SW480 (cell line): ENCODE data around the gene AMPD3.
A peak's percentile ranks its signal among the peaks of the same experiment; 100 is the strongest.

Experiments used
- DNase-seq: peaks from one replicate; pipeline ENCODE4 v3.0.0-alpha.2; 2016; ENCODE audit warnings: low spot score

AMPD3 gene

DNA sequence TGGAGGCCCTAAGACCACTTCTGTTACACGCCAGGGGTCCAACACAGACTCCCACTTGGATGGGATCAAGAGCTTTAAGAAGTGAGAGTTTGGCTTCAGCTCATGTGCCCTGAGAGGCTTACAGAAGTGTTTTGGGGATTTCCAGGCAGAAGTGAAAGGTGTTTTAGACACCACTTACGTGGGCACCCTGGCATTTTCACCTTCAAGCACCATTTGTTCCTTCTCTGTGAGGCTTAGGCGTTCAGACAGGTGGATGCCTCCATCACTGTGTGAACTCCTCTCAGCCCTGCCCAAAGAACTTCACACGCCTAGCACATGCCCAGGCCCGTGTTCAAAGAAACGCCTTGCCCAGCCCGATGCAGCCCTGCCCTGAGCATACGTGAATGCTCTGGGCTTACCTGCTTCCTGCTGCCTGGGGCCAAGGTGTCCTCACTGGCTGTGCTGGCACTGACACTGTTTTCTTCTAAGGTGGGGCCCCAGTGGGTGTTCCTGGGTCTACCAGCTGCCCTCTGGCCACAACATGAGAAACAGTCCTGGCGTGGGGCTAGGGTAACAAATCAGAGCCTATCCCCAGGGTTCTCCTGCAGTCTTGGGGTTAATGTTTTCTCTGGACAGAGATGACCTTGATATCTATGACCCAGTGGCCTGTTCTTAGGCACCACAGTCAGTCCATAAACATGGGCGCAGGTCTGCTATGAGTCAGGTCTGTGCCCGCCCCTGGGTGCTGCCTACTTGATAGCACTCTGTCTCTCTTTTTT is 34.0 kb downstream of the AMPD3 start:
- DNase-seq: peak; percentile 17

DNA sequence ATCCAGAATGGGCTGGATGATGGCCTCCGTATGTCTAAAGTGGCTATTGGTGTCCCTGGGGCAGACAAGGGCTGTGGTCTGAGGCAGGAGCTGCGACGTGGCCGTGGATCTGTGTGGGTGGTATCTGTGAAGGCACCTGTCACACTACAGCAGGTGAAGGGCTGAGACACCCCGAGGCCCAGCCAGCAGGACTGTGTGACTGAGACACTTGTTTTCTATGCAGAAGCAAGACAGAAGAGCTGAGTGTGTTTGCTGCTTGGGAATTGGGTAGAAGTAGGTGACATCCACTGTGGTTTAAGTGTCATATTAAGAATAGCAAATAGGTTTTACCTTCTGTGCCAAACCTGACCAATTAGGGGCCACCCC is 35.0 kb downstream of the AMPD3 start:
- DNase-seq: no peak

DNA sequence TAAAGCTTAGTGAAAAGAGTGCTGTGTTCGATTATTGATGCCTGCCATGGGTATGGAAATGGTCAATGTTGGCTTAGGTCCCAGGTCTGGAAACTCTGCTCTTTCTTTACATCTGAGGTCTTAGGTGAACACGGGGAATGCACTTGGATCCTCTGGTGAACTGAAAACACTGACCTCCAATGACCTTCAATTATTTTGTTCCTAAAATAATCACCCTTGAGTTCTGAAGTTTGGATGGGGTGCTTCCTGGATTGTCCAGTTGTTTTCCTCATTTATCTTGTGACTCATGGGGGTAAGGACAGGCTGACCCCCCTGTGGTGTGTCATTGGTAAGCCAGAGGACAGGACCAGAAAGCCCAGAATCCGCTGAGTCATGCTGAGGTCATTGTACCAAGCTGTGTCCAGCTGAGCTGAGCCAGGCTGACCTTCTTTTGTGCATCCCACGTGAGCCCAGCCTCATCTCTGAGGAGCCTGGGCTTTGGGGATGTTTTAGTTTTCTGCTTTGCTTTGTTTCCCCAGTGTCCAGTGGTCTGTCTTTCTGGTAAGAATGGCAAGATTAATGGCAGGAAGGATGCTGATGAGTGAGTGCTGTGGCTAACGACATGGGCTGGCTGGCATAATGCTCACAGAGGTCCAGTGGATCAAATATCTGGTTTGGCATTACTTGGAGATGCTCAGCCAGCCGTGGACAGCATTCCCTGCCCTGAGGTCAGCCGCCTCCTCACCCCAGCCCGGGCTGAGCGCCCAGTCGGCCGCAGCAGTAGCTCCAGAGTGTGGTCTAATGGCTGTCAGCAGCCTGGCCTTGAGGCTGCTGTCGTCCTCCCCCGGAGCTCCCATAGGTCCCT is 35.6 kb downstream of the AMPD3 start:
- peak; percentile 71 for DNase-seq

DNA sequence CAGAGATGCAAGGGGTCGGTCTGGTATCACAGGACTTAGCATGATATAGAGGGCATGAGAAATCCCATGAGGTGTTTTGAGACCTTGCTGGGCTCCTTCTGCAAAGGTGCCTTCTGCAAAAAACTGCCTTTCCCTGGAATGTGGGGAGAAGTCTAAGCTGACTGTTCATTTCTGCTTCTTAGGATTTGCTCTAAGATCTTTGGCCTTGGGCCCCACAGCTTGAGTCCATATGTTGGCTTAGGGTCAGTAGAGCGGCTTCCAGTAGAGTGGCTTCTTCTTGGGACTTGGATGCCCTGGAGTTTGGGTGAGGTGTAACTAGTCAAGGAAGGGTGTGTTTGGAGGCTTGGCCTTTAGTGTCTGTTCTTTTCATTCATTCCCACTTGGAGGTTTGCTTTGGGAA is 37.0 kb downstream of the AMPD3 start:
- no peak for DNase-seq

DNA sequence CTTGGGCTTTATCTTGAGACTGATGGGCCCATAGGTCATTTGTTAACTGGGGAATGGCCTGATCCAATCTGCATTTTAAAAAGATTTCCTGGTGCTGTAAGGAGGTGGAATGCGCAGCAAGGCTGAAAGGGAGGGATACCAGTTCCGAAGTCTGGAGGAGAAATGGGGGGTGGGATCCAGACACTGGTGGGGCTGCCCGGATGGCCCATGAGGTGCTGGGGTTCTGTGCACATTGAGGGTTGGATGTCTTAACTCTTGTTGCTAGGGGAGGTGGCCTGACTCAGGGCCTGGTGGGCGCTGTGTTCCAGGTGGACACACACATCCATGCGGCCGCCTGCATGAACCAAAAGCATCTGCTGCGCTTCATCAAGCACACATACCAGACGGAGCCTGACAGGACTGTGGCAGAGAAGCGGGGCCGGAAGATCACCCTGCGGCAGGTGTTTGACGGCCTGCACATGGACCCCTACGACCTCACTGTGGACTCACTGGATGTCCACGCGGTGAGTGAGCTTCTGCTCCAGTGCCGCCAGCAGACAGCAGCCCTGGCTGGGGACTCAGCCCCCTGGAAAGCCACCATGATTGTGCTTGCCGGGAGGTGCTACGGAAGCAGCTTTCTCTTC is 38.1 kb downstream of the AMPD3 start:
- DNase-seq: no peak

DNA sequence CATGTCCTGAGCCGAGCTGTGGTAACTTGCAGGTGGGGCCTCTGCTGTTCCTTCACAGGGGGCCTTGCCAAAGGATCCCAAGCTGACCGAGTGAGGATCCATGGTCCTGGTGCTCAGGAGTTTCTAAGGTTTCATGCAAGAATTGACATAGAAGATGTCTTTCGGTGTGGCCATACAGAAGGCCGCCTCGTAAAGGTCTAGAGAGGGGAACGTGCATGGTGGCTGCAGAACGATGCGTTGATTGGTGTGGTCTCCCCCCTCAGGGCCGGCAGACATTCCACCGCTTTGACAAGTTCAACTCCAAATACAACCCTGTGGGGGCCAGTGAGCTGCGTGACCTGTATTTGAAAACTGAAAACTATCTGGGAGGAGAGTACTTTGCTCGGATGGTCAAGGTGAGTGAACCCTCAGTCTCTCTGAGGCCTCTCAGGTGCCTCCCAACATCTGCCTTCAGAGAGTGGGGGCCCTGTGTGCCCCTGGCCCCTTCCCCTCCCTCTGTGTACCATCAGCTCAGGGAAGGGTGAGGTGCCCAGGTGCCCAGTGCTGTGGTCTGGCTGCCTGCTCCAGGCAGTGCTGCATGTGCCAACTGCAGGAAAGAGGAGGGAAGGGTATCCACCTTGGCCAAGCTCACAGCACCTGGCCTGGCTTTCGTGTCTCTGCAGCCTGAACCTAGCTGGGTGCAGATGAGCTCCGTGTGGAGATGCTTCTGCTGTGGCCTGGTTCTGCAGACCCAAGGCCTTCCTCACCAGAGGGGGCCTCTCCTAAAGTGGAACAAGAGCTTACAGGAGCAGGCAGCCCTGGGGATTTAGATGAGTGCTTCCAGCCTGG is 39.8 kb downstream of the AMPD3 start:
- no peak for DNase-seq

DNA sequence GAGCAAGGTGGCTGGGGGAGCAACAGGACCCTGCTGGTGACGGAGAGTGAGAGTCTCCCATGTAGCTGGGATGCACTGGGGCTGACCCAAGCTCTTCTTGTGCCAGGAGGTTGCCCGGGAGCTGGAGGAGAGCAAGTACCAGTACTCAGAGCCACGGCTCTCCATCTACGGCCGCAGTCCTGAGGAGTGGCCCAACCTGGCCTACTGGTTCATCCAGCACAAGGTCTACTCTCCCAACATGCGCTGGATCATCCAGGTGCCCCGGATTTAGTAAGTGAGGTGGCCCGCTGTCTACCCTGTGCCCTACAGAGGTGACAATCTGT is 40.4 kb downstream of the AMPD3 start:
- DNase-seq: no peak

DNA sequence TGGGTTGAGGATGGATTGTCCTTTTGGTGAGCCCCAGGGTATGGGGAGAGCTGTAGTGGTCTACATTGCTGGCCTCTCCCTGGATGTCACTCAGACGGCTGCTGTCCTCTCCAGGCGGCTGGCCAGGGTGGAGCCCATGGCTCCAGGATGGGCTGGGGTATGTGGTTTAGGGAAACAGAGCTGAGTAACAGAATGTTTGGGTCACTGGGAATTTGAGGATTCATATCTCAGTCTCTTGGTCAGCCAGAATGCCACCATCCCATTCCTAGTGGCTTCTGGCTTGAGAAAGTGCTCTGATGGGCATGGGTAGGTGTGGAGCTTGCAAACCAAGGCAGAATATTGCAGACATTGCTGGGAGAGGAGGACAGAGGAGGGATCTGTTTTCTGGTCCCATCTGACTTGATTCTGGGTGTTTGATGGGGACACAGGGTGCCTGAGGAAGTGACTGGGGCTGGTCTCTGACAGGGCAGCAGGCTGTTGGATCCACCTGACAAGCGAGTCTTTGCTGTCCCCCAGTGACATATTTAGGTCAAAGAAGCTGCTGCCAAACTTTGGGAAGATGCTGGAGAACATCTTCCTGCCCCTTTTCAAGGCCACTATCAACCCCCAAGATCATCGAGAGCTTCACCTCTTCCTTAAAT is 41.4 kb downstream of the AMPD3 start:
- no peak for DNase-seq

DNA sequence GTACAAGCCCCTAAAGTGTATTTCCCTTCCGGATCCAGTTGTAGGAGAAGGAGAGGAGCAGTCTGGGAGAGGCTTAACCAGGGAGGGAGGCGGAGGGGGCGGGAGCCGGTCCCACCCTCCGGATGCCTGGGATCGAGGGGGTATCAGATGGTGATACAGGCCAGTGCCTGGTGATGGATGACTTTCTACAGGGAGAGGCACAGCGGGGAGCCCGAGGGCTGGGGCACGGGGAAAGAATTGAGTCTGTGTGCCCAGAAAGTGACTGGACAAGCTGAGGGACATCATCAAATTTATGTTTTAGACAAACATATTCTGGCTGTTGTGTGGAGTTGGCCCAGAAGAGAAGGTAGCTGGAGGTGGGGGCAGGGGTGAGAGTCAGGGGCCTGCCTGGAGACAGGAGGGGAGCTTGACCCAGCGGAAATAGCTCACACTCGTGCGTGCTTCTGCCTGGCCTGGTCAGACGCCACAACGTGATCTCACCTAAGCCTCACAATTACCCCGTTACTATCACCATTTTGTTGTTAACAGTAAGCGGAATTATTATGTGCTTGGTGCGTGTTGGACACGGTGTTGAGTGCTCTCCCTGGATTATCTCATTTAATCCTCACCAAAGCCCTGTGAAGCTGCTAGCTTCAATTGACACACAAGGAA is 42.4 kb downstream of the AMPD3 start:
- no peak for DNase-seq

DNA sequence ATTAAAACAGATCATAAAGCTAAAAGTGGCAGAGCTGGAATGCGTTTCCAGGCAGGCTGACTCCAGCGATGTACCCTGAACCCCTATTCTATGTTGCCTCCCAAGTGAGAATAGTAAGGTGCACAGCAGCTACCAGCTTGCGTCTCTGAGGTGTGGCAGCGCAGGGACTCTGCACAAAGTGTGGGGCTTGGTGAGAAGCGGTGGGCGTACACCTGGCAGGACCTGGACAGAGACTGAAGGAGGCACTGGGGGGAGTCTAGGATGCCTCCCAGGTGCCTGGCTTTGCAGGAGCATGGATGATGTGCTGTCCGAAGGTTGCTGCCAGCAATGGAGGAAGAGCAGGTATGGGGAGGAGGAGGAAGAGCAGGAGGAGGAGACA is 42.9 kb downstream of the AMPD3 start:
- DNase-seq: no peak

DNA sequence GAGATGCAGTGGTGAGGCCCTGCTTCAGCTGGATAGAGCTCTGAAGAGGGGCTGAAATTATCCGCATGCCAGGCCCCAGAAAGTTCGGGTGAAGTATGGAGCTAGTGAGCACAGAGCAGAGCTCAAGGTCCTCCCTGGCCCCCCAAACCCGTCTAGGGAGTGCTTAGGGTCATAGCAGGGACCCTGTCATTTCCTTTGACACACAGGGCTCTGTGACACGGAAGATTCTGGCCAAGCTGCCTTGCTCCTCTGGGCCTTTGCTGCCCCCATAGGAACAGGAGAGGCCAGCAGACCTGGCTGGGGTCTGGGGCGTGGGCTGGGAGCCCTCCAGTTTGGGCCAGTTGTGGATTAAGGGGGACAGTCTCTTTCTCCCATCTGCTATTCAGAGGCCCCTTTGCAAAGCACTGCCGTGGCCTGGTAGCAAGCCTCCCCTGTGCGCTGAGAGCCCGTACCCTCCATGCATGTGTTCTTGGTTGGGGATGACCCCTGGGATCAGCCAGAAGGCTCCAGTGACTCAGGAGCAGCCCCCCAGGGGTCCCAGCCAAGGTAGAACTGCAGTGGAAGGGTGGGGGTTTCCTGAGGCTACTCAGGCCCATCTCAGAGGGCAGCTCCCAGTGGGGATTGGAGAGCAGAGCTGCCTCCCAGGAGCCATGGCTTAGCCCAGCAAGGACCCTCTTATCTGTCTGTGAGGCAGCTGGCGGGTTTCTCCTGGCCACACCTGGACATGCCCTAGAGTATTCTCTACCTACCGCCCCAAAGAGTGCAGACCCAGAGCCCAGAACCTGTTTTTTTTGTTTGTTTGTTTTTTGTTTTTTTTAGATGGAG is 43.6 kb downstream of the AMPD3 start:
- DNase-seq: no peak

DNA sequence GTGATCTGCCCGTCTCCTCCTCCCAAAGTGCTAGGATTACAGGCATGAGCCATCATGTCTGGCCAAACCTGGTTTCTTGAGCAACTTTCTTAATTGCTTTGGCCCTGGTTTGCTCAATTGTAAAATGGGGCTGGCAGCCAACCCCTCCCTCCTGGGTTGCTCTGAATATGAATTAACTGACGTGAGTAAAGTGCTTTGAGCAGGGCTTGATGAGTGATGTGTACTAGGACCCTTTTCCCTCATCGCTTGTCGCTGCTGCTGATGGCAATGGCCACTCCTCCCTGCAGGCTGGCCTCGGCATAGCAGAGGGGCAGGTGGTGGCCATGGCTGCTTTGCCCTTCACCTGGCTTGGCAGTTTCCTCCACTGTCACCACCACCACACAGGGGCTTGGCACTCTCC is 44.4 kb downstream of the AMPD3 start:
- DNase-seq: no peak

DNA sequence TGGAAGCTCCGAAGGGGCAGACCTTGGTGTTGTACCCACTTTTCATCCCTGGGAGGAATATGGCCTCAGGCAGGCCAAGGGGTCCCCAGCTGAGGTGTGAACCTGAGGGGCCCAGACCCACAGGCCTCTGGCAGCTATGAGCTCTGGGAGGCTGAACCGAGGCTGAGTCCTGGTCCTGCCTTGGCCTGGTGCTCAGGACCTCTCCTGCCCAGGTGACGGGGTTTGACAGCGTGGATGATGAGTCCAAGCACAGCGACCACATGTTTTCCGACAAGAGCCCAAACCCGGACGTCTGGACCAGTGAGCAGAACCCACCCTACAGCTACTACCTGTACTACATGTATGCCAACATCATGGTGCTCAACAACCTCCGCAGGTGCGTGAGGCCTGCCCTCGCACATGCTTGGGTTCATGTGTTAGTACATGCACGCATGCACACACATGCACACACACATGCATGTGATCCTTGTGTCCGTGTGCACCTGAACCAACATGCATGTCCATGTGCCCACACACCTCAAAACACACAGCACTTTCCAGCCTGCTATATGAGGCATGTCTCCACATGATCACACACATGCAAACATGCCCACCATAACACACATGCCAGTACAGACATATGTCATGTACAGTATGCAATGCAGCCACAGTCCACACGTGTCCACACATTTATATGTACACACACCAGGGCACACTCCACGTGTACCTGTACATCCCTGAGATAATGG is 45.0 kb downstream of the AMPD3 start:
- DNase-seq: no peak

DNA sequence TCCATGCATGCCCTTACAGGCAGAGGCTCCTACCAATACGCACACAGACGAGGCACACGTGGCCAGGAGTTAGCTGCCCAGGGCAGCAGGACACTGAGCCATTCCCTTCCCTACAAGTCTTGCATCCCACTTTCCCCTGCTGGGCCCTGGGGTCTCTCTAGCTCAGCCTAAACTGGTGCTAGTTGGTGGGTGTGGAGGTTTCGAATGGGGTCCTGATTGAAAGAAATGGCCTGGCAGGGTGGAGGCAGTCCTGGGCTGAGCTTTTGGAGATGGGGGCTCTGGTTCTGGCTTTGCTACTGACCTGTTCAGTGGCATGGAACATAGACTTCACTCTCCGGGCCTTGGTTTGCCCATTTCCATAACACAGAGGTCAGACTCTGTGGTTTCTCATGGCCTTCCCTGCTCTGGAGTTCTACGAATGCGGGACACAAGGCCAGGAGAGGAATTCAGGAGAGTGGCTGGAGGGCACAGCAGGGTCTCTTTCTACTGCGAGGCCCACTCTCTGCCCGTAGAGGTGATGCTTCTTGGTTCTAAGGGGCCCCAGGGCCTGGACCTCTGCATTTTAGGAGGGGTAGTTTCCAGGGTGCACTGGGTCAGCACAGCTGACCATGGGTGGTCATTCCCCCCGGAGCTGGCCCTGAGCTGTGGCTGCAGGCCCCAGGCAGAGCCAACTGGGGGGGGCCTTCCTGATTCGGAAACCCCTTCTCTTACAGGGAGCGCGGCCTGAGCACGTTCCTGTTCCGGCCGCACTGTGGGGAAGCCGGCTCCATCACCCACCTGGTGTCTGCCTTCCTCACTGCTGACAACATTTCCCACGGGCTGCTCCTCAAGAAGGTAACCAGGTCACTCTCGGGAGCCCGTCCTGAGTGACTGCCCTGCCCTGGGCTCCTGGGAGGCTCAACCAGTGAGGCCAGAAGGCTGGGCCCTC is 46.0 kb downstream of the AMPD3 start:
- DNase-seq: no peak

DNA sequence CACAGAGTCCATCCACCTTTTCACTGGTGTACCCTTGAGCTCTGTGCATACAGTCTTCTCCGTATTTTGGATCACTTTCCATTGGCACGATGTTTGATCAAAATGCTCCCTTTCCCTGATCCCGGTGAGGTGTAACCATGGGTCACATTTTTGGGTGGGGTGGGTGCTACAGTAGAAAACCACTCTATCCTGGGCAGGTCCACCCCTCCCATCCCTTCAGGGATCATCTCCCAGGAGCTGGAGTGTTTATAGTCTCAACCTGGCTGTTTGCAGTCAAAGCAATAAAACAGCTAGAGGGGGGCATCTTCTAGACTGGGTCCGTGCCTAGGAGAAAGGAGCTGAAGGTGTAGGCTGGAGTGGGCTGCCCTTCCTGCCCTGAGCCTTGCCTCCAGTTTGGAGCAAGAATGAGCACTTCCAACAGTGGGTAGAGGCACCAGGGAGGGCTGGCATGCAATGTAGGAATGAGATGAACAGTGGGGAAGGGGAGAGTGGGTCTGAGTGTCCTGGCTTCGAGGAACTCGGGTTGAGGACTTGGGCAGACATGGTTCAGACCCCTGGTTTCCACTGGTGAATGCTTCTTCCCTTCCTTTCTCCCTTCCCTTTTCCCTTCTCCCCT is 47.1 kb downstream of the AMPD3 start:
- DNase-seq: no peak

DNA sequence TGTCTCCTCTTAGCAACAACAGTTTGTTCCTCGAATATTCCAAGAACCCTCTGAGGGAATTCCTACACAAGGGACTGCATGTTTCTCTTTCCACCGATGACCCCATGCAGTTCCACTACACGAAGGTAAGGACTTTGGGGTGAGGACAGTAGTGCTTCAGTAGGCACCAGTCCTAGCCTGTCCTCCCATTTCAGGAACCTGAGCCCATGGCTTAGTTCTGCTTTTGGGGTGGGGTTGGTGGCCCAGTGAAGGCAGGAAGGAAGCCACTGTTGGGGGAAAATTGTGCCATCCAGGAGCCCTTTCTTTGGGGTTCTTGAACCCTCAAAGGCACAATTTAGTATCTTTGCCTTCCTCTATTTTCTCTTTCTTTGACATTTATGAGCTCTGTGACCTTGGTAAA is 47.7 kb downstream of the AMPD3 start:
- DNase-seq: no peak

DNA sequence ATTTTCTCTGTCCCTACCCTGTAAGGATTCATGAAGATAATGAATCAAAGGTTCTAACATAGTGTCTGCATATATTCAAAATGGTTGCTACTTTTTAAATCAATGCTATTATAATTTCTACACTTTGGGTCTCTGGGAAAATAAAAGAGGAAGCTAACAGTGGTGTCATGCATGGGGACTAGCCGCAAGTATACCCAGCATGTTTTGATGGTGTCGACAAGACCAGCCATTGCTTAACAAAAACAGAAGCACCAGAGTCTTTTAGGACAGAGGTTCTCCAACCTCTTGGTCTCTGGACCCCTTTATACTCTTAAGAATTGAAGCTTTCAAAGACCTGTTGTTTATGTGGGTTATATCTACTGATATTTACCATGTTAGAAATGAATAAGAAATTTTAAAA is 48.2 kb downstream of the AMPD3 start:
- no peak for DNase-seq

DNA sequence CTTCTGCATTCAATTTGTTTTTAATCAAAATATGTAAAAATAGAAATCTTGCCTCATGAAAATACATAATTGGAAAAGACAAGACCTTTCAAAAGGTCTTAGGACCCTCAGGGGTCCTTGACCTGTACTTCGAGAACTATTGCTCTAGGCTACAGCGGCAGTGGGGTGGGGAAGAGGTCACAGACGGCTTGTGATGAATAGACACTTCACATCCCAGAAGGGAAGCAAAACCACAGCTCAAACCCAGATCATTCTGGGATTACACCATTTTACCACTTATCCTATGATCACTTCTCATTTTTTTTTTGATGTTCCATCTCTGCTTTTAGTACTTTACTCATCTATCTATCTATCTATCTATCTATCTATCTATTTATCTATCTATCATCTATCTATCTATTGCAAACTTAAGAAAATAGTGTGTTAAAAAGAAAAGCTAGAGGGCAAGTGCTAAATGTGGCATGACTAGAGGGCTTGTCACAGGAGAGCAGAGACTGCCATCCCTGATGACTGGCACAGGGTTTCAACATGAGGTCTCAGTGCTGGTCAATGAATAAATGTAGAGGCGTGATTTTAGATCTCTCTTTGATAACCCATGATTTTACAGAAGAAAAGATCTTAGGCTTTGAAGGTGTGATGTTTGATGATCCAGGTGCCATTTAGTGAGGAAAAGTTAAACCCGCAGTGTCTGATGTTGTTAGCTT is 48.9 kb downstream of the AMPD3 start:
- no peak for DNase-seq
